Body of pancreas (tissue), 4 donors: ENCODE measurements around the gene EBF3. TPM values are rescaled to one million over a fixed set of nuclear protein-coding genes. Genes with fewer than 3 reads are reported as not detected.

Experiments used
- ATAC-seq: fragments of 150-250 bp; one replicate; pipeline ENCODE4 v1.9.1; 2016
- DNase-seq, 4 donors: peaks; one replicate each; pipeline ENCODE4 v3.0.0-alpha.2; 2019
- H3K27ac ChIP-seq, 4 donors: fragments of 200-600 bp; sonication (generic); 1 replicate in 3 of 4; 2 replicates in 1 of 4; pipeline versions ENCODE4 v1.5.1 to v1.6.1; 2016 to 2019; ENCODE audit warnings: mild to moderate bottlenecking in 1 of 4, mixed read lengths in 1 of 4, moderate library complexity in 1 of 4
- H3K27me3 ChIP-seq, 2 donors: fragments of 200-600 bp; sonication (generic); one replicate each; pipeline ENCODE4 v1.6.0; 2016; ENCODE audit warnings: mild to moderate bottlenecking in 1 of 2
- H3K36me3 ChIP-seq, 2 donors: fragments of 200-600 bp; sonication (generic); replicated peaks in 1 of 2; 2 replicates each; pipeline ENCODE4 v1.5.1; 2016; ENCODE audit warnings: low read depth in 2 of 2; ENCODE audit not compliant: insufficient read depth in 1 of 2
- H3K4me1 ChIP-seq: fragments of 200-600 bp; sonication (generic); one replicate; pipeline ENCODE4 v1.6.0; 2016
- H3K4me3 ChIP-seq, 2 donors: fragments of 200-600 bp; sonication (generic); 1 replicate in 1 of 2; 2 replicates in 1 of 2; pipeline ENCODE4 v1.5.1; 2016 to 2019
- H3K9me3 ChIP-seq, 3 donors: fragments of 200-600 bp; sonication (generic); 1 replicate in 2 of 3; 2 replicates in 1 of 3; pipeline ENCODE4 v1.5.1; 2016
- POLR2A ChIP-seq, 3 donors: fragments of 450-650 bp; IDR thresholded peaks; one replicate each; pipeline ENCODE4 v1.6.1; 2016; ENCODE audit warnings: antibody characterized with exemption in 3 of 3, mild to moderate bottlenecking in 2 of 3
- WGBS, 2 donors: methylation state at CpG; one replicate each; pipeline ENCODE4 v1.1.5; 2017; 5-methylcytosine and 5-hydroxymethylcytosine counted together
- intact Hi-C: fragments of 100-400 bp; cut with DNase I; formaldehyde crosslinking; loops from one replicate; pipeline ENCODE4 v1.15.1; 2023
- microRNA-seq, 2 donors: library from miRNA; unstranded; fragments of <30 nt; microRNA quantifications; one replicate each; pipeline ENCODE4, GENCODE V29; 2016; ENCODE audit warnings: borderline number of aligned reads in 2 of 2, borderline replicate concordance in 2 of 2
- small RNA-seq: library from RNA; depleted of rRNA; stranded (forward); fragments of <200 nt; gene quantifications from one replicate; pipeline ENCODE3, GENCODE V24; 2016
- total RNA-seq, 2 donors: library from RNA; depleted of rRNA; stranded (reverse); fragments of >200 nt; gene quantifications; one replicate each; pipeline ENCODE4 v1.1.0, GENCODE V29; 2016
- TF ChIP-seq, protein P1 (sequence below), 7 experiments: fragments of 450-650 bp in 4 of 7; fragments of 200-600 bp in 3 of 7; sonication (generic) in 3 of 7; IDR thresholded peaks; one replicate each; pipeline ENCODE4 v1.5.1; 2016 to 2019; ENCODE audit warnings: antibody characterized with exemption in 7 of 7

Gene EBF3
- total RNA-seq, 2 donors from 2014 or later = 2.3 to 4.6 TPM

DNA sequence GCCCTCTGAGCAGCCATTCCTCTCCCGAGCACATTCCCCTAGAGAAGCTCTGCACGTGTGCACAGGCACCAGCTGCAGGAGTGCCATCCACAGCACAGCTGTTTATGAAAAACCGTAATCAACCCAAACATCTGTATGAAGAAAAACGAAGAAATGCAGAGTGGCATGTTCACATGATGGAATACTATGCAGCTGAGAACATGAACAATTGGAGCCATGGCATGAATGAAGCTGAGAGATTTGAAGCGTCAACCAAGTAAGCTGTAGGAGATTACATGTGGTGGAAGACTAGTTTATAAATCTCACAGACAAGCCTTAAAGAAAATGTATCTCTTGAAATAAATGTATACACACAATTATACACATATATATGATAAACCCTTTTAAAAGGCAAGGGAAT lies 176.5 kb downstream of the EBF3 start:
- intact Hi-C loops = no loop called here
- no peak for ATAC-seq
- WGBS, 2 donors = 86 to 93% methylated on average over 5 of the region's 5 CpGs
- peaks cover 0 to 9% (median 0%) of the 10 kb centered on the region in 3 donors for H3K9me3 ChIP-seq
- TF ChIP-seq, protein P1, sequence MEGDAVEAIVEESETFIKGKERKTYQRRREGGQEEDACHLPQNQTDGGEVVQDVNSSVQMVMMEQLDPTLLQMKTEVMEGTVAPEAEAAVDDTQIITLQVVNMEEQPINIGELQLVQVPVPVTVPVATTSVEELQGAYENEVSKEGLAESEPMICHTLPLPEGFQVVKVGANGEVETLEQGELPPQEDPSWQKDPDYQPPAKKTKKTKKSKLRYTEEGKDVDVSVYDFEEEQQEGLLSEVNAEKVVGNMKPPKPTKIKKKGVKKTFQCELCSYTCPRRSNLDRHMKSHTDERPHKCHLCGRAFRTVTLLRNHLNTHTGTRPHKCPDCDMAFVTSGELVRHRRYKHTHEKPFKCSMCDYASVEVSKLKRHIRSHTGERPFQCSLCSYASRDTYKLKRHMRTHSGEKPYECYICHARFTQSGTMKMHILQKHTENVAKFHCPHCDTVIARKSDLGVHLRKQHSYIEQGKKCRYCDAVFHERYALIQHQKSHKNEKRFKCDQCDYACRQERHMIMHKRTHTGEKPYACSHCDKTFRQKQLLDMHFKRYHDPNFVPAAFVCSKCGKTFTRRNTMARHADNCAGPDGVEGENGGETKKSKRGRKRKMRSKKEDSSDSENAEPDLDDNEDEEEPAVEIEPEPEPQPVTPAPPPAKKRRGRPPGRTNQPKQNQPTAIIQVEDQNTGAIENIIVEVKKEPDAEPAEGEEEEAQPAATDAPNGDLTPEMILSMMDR (IDR thresholded peaks at IDR 0.05) = no peak
- no peak for TF ChIP-seq POLR2A (IDR thresholded peaks at IDR 0.05)
- H3K4me1 ChIP-seq = no peaks in the 10 kb centered on the region
- H3K36me3 ChIP-seq = no peaks in the 10 kb centered on the region
- DNase-seq = no peak
- H3K27me3 ChIP-seq = no peaks in the 10 kb centered on the region
- H3K4me3 ChIP-seq = no peak overlapping the region
- H3K27ac ChIP-seq = no peak overlapping the region

DNA sequence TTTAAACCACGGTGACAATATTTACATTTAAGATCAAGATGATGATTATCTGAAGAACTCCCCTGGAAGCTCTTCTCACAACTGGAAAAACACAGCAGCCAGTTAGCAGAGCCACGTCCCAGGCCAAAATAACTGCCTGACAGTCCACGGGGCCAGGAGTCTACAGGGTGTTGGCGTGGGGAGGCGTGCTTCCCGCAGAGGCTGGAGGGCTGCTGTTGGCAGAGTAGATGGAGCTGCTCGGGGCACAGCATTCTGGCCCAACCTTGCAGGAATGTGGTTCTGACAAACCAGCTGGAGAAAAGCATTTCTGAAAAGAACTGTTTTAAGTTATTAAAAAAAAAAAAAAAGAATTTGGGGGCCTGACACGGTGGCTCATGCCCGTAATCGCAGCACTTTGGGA lies 177.9 kb downstream of the EBF3 start:
- WGBS, 2 donors = 66 to 77% methylated on average over 6 to 10 of the region's 10 CpGs
- no peak overlapping the region for H3K4me3 ChIP-seq
- H3K27me3 ChIP-seq = no peaks in the 10 kb centered on the region
- H3K9me3 ChIP-seq = peaks cover 0 to 8% (median 0%) of the 10 kb centered on the region in 3 donors
- intact Hi-C loops = no loop called here
- DNase-seq (no peak), ATAC-seq (no peak)
- TF ChIP-seq POLR2A (IDR thresholded peaks at IDR 0.05) = no peak
- TF ChIP-seq, protein P1 (IDR thresholded peaks at IDR 0.05) = no peak
- no peaks in the 10 kb centered on the region for H3K4me1 ChIP-seq
- H3K36me3 ChIP-seq = no peaks in the 10 kb centered on the region
- no peak overlapping the region for H3K27ac ChIP-seq

DNA sequence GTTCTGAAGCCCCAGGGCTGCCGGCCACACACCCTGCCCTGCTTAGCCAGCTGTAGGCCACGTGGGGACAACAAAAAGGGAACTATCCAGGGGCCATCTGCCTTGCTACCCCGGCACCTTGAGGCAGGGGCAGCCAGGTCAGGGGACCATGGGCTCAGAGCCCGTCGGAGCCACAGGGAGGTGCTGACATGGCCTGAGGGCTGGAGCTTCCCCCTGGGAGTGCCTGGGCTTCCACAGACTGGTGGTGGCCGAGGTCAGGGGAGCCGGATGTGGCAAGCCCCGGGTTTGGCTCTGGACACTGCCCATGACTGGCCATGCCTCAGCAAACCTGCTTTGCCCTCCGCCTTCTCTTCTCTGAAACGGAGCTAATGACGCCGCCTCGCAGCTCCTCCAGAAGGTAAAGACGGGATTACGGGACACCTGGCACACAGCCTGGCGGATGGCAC lies 178.5 kb downstream of the EBF3 start:
- no peak overlapping the region for H3K27ac ChIP-seq
- ATAC-seq = no peak
- WGBS, 2 donors = 81 to 85% methylated on average over 12 to 16 of the region's 16 CpGs
- intact Hi-C loops = no loop called here
- H3K36me3 ChIP-seq = no peaks in the 10 kb centered on the region
- DNase-seq = no peak
- no peak overlapping the region for H3K4me3 ChIP-seq
- peaks cover 0 to 5% (median 0%) of the 10 kb centered on the region in 3 donors for H3K9me3 ChIP-seq
- H3K27me3 ChIP-seq = no peaks in the 10 kb centered on the region
- TF ChIP-seq POLR2A (IDR thresholded peaks at IDR 0.05) = no peak
- TF ChIP-seq, protein P1 (IDR thresholded peaks at IDR 0.05) = no peak
- H3K4me1 ChIP-seq = no peaks in the 10 kb centered on the region

Small RNAs within 50 kb of the gene (microRNA-seq; reads per million reads assigned to microRNA genes)
- gene MIR4297 = 0 reads per million in 2 donors

Small RNAs within 50 kb of the gene (small RNA-seq; reads per million reads assigned to genes)
- gene AL354950.2 (not detected), gene MIR4297 (not detected)

Other genes with a start within 250 kb of the EBF3 start
- gene C10orf143, start 146.6 kb upstream of the EBF3 start, total RNA-seq = 1 to 10 TPM; 1.3 to 3.3 TPM
- gene GLRX3, start 172.1 kb upstream of the EBF3 start, total RNA-seq = 10 to 100 TPM; 13.2 to 24.4 TPM